Measurements from ENCODE around the gene PLEKHG4B. TPM values are rescaled to one million over a fixed set of nuclear protein-coding genes. Genes with fewer than 3 reads are reported as not detected.

PLEKHG4B gene
- total RNA-seq, 1 donor from 2014 or later = 6.8 TPM

DNA sequence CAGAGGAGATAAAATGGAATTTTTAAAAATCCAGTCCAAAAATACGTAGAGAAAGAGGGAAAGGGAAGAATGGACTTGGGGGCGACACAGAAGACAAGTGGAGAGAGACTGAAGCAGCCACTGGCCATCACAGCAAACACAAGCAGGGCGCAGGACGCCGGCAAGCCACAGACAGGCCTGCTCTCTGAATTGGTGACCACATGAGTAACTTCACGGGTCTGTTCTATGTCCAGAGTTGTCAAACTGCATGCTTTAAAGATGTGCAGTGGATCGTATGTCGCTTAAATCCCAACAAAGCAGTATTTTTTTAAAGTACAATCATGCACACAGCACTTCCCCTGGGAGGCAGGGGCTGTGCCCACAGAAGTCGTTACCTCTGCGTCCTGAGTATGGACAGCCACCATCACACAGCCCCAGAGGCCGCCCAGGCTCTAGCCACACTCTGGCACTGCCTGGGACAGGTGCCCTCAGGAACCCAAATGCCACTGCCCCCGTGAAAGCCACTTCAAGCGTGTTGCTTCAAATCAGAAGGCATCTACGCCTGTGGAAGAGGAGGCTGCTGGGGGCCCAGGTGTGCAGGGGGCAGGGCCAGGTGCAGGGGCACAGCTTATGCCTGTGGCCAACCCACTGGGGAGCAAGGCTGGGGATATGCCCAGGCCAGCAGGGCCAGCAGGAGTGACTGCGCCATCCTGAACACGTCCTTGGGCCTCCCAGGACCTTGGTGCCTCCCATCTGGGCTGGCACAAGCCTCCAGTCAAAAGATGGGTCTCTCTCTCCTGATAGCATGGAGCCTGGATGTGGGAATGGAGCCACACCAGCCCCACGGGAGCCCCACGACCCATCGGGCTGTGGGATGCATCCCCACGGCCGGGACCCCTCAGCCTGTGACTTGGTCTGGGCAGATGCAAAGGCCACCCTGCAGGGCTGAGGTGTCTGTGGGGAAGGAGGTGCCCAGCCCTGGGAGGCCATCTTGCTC lies 93.4 kb downstream of the PLEKHG4B start:
- Mint-ChIP-seq H3K27me3 (ENCODE audit: unreplicated experiment) (peaks cover 5% of the 10 kb centered on the region), H3K4me1 (ENCODE audit: unreplicated experiment) (peaks cover 6% of the 10 kb centered on the region), H3K9me3 (ENCODE audit: unreplicated experiment) (no peaks in the 10 kb centered on the region), H3K36me3 (ENCODE audit: low read depth, unreplicated experiment) (peaks cover 4% of the 10 kb centered on the region), H3K27ac (ENCODE audit: unreplicated experiment) (no peak overlapping the region), H3K4me3 (ENCODE audit: unreplicated experiment) (no peak overlapping the region)
- TF ChIP-seq, protein P1, sequence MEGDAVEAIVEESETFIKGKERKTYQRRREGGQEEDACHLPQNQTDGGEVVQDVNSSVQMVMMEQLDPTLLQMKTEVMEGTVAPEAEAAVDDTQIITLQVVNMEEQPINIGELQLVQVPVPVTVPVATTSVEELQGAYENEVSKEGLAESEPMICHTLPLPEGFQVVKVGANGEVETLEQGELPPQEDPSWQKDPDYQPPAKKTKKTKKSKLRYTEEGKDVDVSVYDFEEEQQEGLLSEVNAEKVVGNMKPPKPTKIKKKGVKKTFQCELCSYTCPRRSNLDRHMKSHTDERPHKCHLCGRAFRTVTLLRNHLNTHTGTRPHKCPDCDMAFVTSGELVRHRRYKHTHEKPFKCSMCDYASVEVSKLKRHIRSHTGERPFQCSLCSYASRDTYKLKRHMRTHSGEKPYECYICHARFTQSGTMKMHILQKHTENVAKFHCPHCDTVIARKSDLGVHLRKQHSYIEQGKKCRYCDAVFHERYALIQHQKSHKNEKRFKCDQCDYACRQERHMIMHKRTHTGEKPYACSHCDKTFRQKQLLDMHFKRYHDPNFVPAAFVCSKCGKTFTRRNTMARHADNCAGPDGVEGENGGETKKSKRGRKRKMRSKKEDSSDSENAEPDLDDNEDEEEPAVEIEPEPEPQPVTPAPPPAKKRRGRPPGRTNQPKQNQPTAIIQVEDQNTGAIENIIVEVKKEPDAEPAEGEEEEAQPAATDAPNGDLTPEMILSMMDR (IDR thresholded peaks at IDR 0.05; ENCODE audit: unreplicated experiment) = no peak
- no peak for DNase-seq (ENCODE audit: low spot score)

DNA sequence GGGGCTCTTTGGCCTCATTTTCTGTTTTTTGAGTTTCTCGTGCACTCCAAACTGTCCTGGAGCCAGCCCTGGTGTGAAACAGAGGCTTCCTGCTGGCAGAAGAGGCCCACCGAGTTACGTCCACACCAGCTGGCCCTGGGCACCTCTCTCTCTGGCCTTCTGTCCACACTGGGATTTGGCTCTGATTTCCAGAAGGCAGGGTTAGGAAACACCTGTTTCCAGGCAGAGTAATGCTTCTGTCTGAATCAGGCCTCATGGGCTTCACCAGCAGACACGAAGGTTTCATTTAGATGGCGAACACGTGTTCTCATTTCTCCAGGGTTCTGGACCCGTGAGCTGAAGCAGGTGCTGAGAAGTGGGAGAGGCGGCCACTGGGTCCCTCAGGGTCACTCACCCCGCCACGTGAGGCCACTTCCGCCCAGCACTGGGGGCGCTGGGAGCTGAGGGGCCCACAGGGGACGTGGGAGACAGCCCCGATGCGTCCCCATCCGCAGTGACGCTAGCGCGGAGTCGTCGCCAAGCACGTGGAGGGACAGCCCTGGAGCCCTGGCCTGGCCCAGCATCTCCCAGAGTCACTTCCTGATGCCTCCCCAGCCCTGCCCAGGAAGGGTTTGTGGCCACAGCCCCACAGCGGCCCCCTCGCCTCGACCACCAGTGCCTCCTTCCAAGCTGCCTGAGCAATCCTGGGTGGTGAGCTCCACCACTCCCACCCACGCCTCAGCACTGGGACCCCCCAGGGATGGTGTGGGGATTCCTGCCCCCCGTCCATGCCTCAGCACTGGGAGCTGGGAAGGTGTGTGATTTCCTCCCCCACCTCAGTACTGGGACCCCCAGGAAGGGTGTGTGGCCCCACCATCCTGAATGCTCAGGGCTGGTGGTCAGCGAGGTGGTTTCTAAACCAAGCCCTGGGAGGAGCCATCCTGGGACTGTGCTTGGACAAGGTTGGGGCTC lies 94.4 kb downstream of the PLEKHG4B start:
- no peaks in the 10 kb centered on the region for H3K9me3 Mint-ChIP-seq (ENCODE audit: unreplicated experiment)

GRCh38 chr5:187042-187431 lies 95.1 kb downstream of the PLEKHG4B start:
- Mint-ChIP-seq H3K4me1 (ENCODE audit: unreplicated experiment) (no peaks in the 10 kb centered on the region), H3K27me3 (ENCODE audit: unreplicated experiment) (peaks cover 5% of the 10 kb centered on the region), H3K27ac (ENCODE audit: unreplicated experiment) (no peak overlapping the region), H3K36me3 (ENCODE audit: low read depth, unreplicated experiment) (peaks cover 4% of the 10 kb centered on the region), H3K4me3 (ENCODE audit: unreplicated experiment) (no peak overlapping the region), H3K9me3 (ENCODE audit: unreplicated experiment) (no peaks in the 10 kb centered on the region)
- TF ChIP-seq, protein P1 (IDR thresholded peaks at IDR 0.05; ENCODE audit: unreplicated experiment) = no peak
- no peak for DNase-seq (ENCODE audit: low spot score)

More for the DNA sequence above, 94.4 kb downstream of the PLEKHG4B start:
- DNase-seq (ENCODE audit: low spot score) = no peak
- Mint-ChIP-seq H3K27ac (ENCODE audit: unreplicated experiment) (no peak overlapping the region), H3K4me1 (ENCODE audit: unreplicated experiment) (no peaks in the 10 kb centered on the region), H3K27me3 (ENCODE audit: unreplicated experiment) (peaks cover 5% of the 10 kb centered on the region), H3K4me3 (ENCODE audit: unreplicated experiment) (no peak overlapping the region), H3K36me3 (ENCODE audit: low read depth, unreplicated experiment) (peaks cover 4% of the 10 kb centered on the region)
- TF ChIP-seq, protein P1 (IDR thresholded peaks at IDR 0.05; ENCODE audit: unreplicated experiment) = no peak

DNA sequence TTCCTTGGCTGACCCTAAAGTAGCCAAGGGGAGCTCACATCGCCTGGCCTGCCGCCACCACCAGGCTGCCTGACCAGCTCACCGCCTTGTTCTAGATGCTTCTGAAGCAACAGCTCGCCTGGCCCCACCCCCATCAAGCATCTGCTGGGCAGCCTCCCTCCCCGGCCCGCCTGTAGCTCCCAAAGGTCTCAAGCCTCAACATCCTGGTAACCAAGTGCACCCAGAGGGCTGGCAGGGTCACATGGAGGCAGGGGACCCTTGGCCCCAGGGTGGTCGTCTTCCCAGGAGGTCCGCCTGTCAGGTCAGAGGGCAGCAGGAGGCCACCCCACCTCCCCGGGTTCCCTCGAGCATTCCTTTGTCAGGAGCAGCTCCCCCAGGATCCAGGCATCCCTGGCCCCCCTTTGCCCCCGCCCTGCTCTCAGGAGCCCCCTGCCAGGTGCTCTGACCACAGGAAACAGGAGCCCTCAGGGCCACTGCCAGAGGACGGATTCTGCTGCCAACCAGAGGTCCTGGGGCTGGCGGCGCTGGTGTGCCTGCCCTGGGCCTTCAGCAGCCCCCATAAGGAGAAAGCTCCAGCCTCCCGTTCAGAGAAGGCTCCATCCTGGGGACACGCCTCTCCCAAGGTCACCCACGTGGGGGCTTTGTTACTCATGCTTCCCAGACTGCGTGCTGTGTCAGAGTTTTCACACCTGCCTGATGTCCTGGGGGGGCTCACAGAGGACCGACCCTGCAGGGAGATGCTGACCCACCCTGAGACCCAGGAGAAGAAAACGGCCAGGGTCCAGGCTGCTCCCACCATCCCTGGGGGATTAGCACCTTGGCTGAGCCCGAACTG lies 95.9 kb downstream of the PLEKHG4B start:
- Mint-ChIP-seq H3K27ac (ENCODE audit: unreplicated experiment) (no peak overlapping the region), H3K9me3 (ENCODE audit: unreplicated experiment) (no peaks in the 10 kb centered on the region), H3K4me1 (ENCODE audit: unreplicated experiment) (no peaks in the 10 kb centered on the region), H3K36me3 (ENCODE audit: low read depth, unreplicated experiment) (peaks cover 4% of the 10 kb centered on the region), H3K27me3 (ENCODE audit: unreplicated experiment) (peaks cover 5% of the 10 kb centered on the region), H3K4me3 (ENCODE audit: unreplicated experiment) (no peak overlapping the region)
- TF ChIP-seq, protein P1 (IDR thresholded peaks at IDR 0.05; ENCODE audit: unreplicated experiment) = no peak
- DNase-seq (ENCODE audit: low spot score) = no peak
